WTC11 (cell line): ENCODE measurements around the gene RPH3AL. TPM values are rescaled to one million over a fixed set of nuclear protein-coding genes. Genes with fewer than 3 reads are reported as not detected.

Experiments
- ATAC-seq: fragments of 200-7000 bp; cut with Tn5 transposase; 2 replicates; pipeline ENCODE4 v1.10.0; 2021; ENCODE audit warnings: mild to moderate bottlenecking, moderate library complexity
- CTCF ChIA-PET: fragments of 300-600 bp; sonication (Branson Sonifier 250); formaldehyde crosslinking; loops from one replicate; lab custom pipeline; 2021; ENCODE audit warnings: antibody characterized with exemption; lab: Charles Lee
- POLR2A ChIA-PET: fragments of 350-600 bp; sonication (Branson Sonifier 250); formaldehyde crosslinking; loops from one replicate; lab custom pipeline; 2021; ENCODE audit warnings: antibody characterized with exemption; lab: Charles Lee
- DNase-seq: peaks from one replicate; pipeline ENCODE4 v3.0.0; 2021; ENCODE audit warnings: low spot score
- H3K27ac Mint-ChIP-seq: 2 replicates; pipeline ENCODE4 v1.8.0; 2021; ENCODE audit warnings: mixed read lengths
- H3K27me3 Mint-ChIP-seq: 2 replicates; pipeline ENCODE4 v1.8.0; 2021; ENCODE audit warnings: low read depth, mild to moderate bottlenecking, moderate library complexity, mixed read lengths
- H3K36me3 Mint-ChIP-seq: 2 replicates; pipeline ENCODE4 v1.8.0; 2021; ENCODE audit warnings: mixed read lengths
- H3K4me1 Mint-ChIP-seq: 2 replicates; pipeline ENCODE4 v1.8.0; 2022; ENCODE audit warnings: mixed read lengths
- H3K4me3 Mint-ChIP-seq: 2 replicates; pipeline ENCODE4 v1.8.0; 2021; ENCODE audit warnings: mild to moderate bottlenecking, moderate library complexity, mixed read lengths
- H3K9me3 Mint-ChIP-seq: 2 replicates; pipeline ENCODE4 v1.8.0; 2021; ENCODE audit warnings: mixed read lengths
- ATF6 ChIP-seq: sonication (generic); formaldehyde crosslinking; IDR thresholded peaks from 2 replicates; pipeline ENCODE4 v1.8.1; 2023; ENCODE audit warnings: mild to moderate bottlenecking, missing genetic modification reagents
- FOXK1 ChIP-seq: sonication (generic); formaldehyde crosslinking; IDR thresholded peaks from 2 replicates; pipeline ENCODE4 v1.8.0; 2022; ENCODE audit warnings: mild to moderate bottlenecking, moderate library complexity, missing genetic modification reagents
- GABPB1 ChIP-seq: sonication (generic); formaldehyde crosslinking; IDR thresholded peaks from 2 replicates; pipeline ENCODE4 v1.8.1; 2023; ENCODE audit warnings: mild to moderate bottlenecking, missing genetic modification reagents
- IRF1 ChIP-seq: sonication (generic); formaldehyde crosslinking; IDR thresholded peaks from 2 replicates; pipeline ENCODE4 v1.8.0; 2023; ENCODE audit warnings: missing genetic modification reagents
- IRF2 ChIP-seq: sonication (generic); formaldehyde crosslinking; IDR thresholded peaks from 2 replicates; pipeline ENCODE4 v1.8.0; 2022; ENCODE audit warnings: low read depth, missing genetic modification reagents, borderline replicate concordance
- KAT7 ChIP-seq: sonication (generic); formaldehyde crosslinking; IDR thresholded peaks from 2 replicates; pipeline ENCODE4 v1.8.1; 2023; ENCODE audit warnings: missing genetic modification reagents, mild to moderate bottlenecking, borderline replicate concordance
- MAX ChIP-seq: sonication (generic); formaldehyde crosslinking; IDR thresholded peaks from 2 replicates; pipeline ENCODE4 v1.8.0; 2022; ENCODE audit warnings: mild to moderate bottlenecking, missing genetic modification reagents
- MLX ChIP-seq: sonication (generic); formaldehyde crosslinking; IDR thresholded peaks from 2 replicates; pipeline ENCODE4 v1.8.1; 2023; ENCODE audit warnings: mild to moderate bottlenecking, missing genetic modification reagents, moderate library complexity
- NFYB ChIP-seq: sonication (generic); formaldehyde crosslinking; conservative IDR thresholded peaks from 2 replicates; pipeline ENCODE4 v1.8.0; 2022; ENCODE audit warnings: low read depth, missing genetic modification reagents
- NR1H2 ChIP-seq: sonication (generic); formaldehyde crosslinking; IDR thresholded peaks from 2 replicates; pipeline ENCODE4 v1.9.0; 2021; ENCODE audit warnings: mild to moderate bottlenecking, moderate library complexity, missing genetic modification reagents
- NR2C2 ChIP-seq: sonication (generic); formaldehyde crosslinking; IDR thresholded peaks from 2 replicates; pipeline ENCODE4 v1.8.0; 2022; ENCODE audit warnings: mild to moderate bottlenecking, missing genetic modification reagents
- PRDM15 ChIP-seq: sonication (generic); formaldehyde crosslinking; IDR thresholded peaks from 2 replicates; pipeline ENCODE4 v1.8.0; 2022; ENCODE audit warnings: missing genetic modification reagents
- PRRX2 ChIP-seq: fragments of 250-450 bp; sonication (Bioruptor Pico); IDR thresholded peaks from 2 replicates; pipeline ENCODE4 v1.8.0; 2021; ENCODE audit warnings: mild to moderate bottlenecking
- RELA ChIP-seq: sonication (generic); formaldehyde crosslinking; IDR thresholded peaks from 2 replicates; pipeline ENCODE4 v1.8.1; 2022; ENCODE audit warnings: missing genetic modification reagents, mild to moderate bottlenecking, borderline replicate concordance
- TP53 ChIP-seq: sonication (generic); formaldehyde crosslinking; IDR thresholded peaks from 2 replicates; pipeline ENCODE4 v1.8.1; 2023; ENCODE audit warnings: mild to moderate bottlenecking, missing genetic modification reagents
- ZNF138 ChIP-seq: sonication (generic); formaldehyde crosslinking; conservative IDR thresholded peaks from 2 replicates; pipeline ENCODE4 v1.8.1; 2022; ENCODE audit warnings: mild to moderate bottlenecking, moderate library complexity, missing genetic modification reagents
- total RNA-seq: library from RNA; stranded (reverse); gene quantifications from 3 replicates; pipeline ENCODE4 v1.2.3, GENCODE V29; 2021
- TF ChIP-seq, protein P1 (sequence below): sonication (generic); formaldehyde crosslinking; conservative IDR thresholded peaks from 2 replicates; pipeline ENCODE4 v1.8.1; 2023; ENCODE audit warnings: mild to moderate bottlenecking, low read depth, missing genetic modification reagents, moderate library complexity
- TF ChIP-seq, protein P2 (sequence below): sonication (generic); formaldehyde crosslinking; IDR thresholded peaks from 2 replicates; pipeline ENCODE4 v1.8.0; 2023; ENCODE audit warnings: missing genetic modification reagents, mild to moderate bottlenecking, borderline replicate concordance
- TF ChIP-seq, protein P3 (sequence below): sonication (generic); formaldehyde crosslinking; IDR thresholded peaks from 2 replicates; pipeline ENCODE4 v1.8.1; 2023; ENCODE audit warnings: mild to moderate bottlenecking, missing genetic modification reagents, moderate library complexity
- TF ChIP-seq, protein P4 (sequence below): sonication (generic); formaldehyde crosslinking; conservative IDR thresholded peaks from 2 replicates; pipeline ENCODE4 v1.8.1; 2022; ENCODE audit warnings: mild to moderate bottlenecking, missing genetic modification reagents

The RPH3AL gene
- total RNA-seq, 1 experiment from 2014 or later = 2.0 TPM

DNA sequence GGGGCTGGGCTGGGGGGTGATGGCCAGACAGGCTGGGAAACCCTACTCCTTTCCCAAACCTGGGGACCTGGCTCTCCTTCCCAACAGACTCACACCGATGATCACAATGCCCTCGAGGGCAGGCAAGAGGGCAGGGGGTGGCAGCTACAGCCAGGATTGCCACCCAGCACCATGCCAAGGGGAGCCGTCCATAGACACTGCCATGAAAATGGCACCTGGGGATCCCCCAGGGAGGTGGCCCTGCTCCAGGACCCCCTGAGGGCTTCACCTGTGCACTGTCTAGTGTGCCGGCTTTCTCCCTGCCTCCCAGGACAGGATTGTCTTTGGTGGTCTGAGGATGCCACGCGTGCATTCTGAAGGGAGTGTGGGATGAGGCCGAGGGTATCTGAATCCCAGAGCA is 24.6 kb downstream of the RPH3AL start:
- H3K27ac Mint-ChIP-seq = no peak overlapping the region
- H3K9me3 Mint-ChIP-seq = no peaks in the 10 kb centered on the region
- CTCF ChIA-PET = no interaction called here
- no peak for TF ChIP-seq TP53 (CRISPR knock-in tag)
- no peak for TF ChIP-seq MLX (CRISPR knock-in tag)
- TF ChIP-seq NR2C2 (CRISPR knock-in tag) = no peak
- TF ChIP-seq, protein P1, sequence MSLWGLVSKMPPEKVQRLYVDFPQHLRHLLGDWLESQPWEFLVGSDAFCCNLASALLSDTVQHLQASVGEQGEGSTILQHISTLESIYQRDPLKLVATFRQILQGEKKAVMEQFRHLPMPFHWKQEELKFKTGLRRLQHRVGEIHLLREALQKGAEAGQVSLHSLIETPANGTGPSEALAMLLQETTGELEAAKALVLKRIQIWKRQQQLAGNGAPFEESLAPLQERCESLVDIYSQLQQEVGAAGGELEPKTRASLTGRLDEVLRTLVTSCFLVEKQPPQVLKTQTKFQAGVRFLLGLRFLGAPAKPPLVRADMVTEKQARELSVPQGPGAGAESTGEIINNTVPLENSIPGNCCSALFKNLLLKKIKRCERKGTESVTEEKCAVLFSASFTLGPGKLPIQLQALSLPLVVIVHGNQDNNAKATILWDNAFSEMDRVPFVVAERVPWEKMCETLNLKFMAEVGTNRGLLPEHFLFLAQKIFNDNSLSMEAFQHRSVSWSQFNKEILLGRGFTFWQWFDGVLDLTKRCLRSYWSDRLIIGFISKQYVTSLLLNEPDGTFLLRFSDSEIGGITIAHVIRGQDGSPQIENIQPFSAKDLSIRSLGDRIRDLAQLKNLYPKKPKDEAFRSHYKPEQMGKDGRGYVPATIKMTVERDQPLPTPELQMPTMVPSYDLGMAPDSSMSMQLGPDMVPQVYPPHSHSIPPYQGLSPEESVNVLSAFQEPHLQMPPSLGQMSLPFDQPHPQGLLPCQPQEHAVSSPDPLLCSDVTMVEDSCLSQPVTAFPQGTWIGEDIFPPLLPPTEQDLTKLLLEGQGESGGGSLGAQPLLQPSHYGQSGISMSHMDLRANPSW (CRISPR knock-in tag) = no peak
- no peak for TF ChIP-seq FOXK1 (CRISPR knock-in tag)
- TF ChIP-seq, protein P2, sequence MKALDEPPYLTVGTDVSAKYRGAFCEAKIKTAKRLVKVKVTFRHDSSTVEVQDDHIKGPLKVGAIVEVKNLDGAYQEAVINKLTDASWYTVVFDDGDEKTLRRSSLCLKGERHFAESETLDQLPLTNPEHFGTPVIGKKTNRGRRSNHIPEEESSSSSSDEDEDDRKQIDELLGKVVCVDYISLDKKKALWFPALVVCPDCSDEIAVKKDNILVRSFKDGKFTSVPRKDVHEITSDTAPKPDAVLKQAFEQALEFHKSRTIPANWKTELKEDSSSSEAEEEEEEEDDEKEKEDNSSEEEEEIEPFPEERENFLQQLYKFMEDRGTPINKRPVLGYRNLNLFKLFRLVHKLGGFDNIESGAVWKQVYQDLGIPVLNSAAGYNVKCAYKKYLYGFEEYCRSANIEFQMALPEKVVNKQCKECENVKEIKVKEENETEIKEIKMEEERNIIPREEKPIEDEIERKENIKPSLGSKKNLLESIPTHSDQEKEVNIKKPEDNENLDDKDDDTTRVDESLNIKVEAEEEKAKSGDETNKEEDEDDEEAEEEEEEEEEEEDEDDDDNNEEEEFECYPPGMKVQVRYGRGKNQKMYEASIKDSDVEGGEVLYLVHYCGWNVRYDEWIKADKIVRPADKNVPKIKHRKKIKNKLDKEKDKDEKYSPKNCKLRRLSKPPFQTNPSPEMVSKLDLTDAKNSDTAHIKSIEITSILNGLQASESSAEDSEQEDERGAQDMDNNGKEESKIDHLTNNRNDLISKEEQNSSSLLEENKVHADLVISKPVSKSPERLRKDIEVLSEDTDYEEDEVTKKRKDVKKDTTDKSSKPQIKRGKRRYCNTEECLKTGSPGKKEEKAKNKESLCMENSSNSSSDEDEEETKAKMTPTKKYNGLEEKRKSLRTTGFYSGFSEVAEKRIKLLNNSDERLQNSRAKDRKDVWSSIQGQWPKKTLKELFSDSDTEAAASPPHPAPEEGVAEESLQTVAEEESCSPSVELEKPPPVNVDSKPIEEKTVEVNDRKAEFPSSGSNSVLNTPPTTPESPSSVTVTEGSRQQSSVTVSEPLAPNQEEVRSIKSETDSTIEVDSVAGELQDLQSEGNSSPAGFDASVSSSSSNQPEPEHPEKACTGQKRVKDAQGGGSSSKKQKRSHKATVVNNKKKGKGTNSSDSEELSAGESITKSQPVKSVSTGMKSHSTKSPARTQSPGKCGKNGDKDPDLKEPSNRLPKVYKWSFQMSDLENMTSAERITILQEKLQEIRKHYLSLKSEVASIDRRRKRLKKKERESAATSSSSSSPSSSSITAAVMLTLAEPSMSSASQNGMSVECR (CRISPR knock-in tag) = no peak
- TF ChIP-seq MAX (CRISPR knock-in tag) = no peak
- TF ChIP-seq NR1H2 (CRISPR knock-in tag) = no peak
- TF ChIP-seq, protein P3, sequence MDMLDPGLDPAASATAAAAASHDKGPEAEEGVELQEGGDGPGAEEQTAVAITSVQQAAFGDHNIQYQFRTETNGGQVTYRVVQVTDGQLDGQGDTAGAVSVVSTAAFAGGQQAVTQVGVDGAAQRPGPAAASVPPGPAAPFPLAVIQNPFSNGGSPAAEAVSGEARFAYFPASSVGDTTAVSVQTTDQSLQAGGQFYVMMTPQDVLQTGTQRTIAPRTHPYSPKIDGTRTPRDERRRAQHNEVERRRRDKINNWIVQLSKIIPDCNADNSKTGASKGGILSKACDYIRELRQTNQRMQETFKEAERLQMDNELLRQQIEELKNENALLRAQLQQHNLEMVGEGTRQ (CRISPR knock-in tag) = no peak
- H3K27me3 Mint-ChIP-seq = no peaks in the 10 kb centered on the region
- no peak overlapping the region for H3K4me3 Mint-ChIP-seq
- POLR2A ChIA-PET = no interaction called here
- DNase-seq (no peak), ATAC-seq (no peak)
- H3K36me3 Mint-ChIP-seq = no peaks in the 10 kb centered on the region
- H3K4me1 Mint-ChIP-seq = peaks cover under 1% of the 10 kb centered on the region

DNA sequence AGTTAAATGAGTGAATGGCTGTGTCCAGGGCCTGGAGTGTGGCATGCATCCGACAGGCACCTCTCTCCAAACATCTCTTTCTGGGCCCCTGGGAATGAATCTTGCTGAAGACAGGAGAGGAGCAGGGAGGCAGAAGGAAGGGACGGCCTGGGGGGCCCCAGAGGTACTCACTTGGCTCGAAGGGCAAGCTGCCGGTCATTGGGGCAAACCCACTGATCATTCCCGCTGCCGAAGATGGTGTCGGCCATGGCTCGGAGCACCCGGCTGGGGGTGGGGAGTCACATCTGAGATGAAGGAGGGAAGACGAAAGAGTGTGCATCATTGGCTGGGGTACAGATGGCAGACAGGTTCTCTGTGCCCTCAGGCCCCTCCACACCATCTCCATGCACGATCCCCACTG is 25.3 kb downstream of the RPH3AL start:
- H3K27ac Mint-ChIP-seq = no peak overlapping the region
- H3K27me3 Mint-ChIP-seq = no peaks in the 10 kb centered on the region
- POLR2A ChIA-PET = no interaction called here
- CTCF ChIA-PET = no interaction called here
- no peak for DNase-seq
- H3K4me3 Mint-ChIP-seq = no peak overlapping the region
- H3K36me3 Mint-ChIP-seq = no peaks in the 10 kb centered on the region
- ATAC-seq = no peak
- H3K9me3 Mint-ChIP-seq = no peaks in the 10 kb centered on the region
- H3K4me1 Mint-ChIP-seq = peaks cover 7% of the 10 kb centered on the region
- TF ChIP-seq GABPB1 (CRISPR knock-in tag) (no peak), ATF6 (CRISPR knock-in tag) (no peak), IRF1 (CRISPR knock-in tag) (no peak), NFYB (CRISPR knock-in tag) (no peak), PRRX2 (no peak), ZNF138 (CRISPR knock-in tag) (no peak), IRF2 (CRISPR knock-in tag) (no peak), RELA (CRISPR knock-in tag) (no peak), PRDM15 (no peak), KAT7 (CRISPR knock-in tag) (no peak)
- TF ChIP-seq, protein P4, sequence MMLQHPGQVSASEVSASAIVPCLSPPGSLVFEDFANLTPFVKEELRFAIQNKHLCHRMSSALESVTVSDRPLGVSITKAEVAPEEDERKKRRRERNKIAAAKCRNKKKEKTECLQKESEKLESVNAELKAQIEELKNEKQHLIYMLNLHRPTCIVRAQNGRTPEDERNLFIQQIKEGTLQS (CRISPR knock-in tag) = no peak
